IgD-negative memory B cell (primary cell): ENCODE data around the gene RASGRP3. TPM values are rescaled to one million over a fixed set of nuclear protein-coding genes. Genes with fewer than 3 reads are reported as not detected.

Experiments
- H3K27ac Mint-ChIP-seq, 3 donors: one replicate each; pipeline ENCODE4 v1.8.0; 2020 to 2022; ENCODE audit warnings: mild to moderate bottlenecking in 3 of 3, mixed read lengths in 3 of 3, moderate library complexity in 1 of 3
- H3K27me3 Mint-ChIP-seq: one replicate; pipeline ENCODE4 v1.8.0; 2021; ENCODE audit warnings: mixed read lengths
- H3K36me3 Mint-ChIP-seq: one replicate; pipeline ENCODE4 v1.8.0; 2020; ENCODE audit warnings: mild to moderate bottlenecking, mixed read lengths
- H3K4me1 Mint-ChIP-seq, 3 donors: one replicate each; pipeline ENCODE4 v1.8.0; 2020 to 2022; ENCODE audit warnings: mixed read lengths in 3 of 3, mild to moderate bottlenecking in 1 of 3
- H3K4me3 Mint-ChIP-seq, 4 donors: one replicate each; pipeline ENCODE4 v1.8.0; 2020 to 2022; ENCODE audit warnings: mild to moderate bottlenecking in 4 of 4, mixed read lengths in 4 of 4, moderate library complexity in 3 of 4
- H3K9me3 Mint-ChIP-seq, 3 donors: one replicate each; pipeline ENCODE4 v1.8.0; 2020 to 2021; ENCODE audit warnings: mixed read lengths in 3 of 3, mild to moderate bottlenecking in 1 of 3
- polyA plus RNA-seq: library from polyadenylated mRNA; unstranded; fragments of 300-500 nt; fragmentation: Illumina TruSeq; gene quantifications from one replicate; pipeline ENCODE4 v1.2.3, GENCODE V29; 2021

The RASGRP3 gene
- polyA plus RNA-seq, 1 donor from 2014 or later: 82.4 TPM

- no peaks in the 10 kb centered on the region for H3K36me3 Mint-ChIP-seq
- no peaks in the 10 kb centered on the region for H3K9me3 Mint-ChIP-seq
- H3K27ac Mint-ChIP-seq: no peak overlapping the region
- no peak overlapping the region for H3K4me3 Mint-ChIP-seq
- no peaks in the 10 kb centered on the region for H3K4me1 Mint-ChIP-seq
- H3K27me3 Mint-ChIP-seq: no peaks in the 10 kb centered on the region
Measured at GRCh38 chr2:33607251-33607721, 130.8 kb downstream of the RASGRP3 start.

GRCh38 chr2:33607905-33608304 is 131.5 kb downstream of the RASGRP3 start:
- Mint-ChIP-seq H3K9me3 (no peaks in the 10 kb centered on the region), H3K27me3 (no peaks in the 10 kb centered on the region), H3K27ac (no peak overlapping the region), H3K36me3 (no peaks in the 10 kb centered on the region), H3K4me1 (no peaks in the 10 kb centered on the region), H3K4me3 (no peak overlapping the region)

- H3K36me3 Mint-ChIP-seq: peaks cover 4% of the 10 kb centered on the region
- H3K27ac Mint-ChIP-seq: no peak overlapping the region
- H3K4me1 Mint-ChIP-seq: no peaks in the 10 kb centered on the region
- H3K4me3 Mint-ChIP-seq: no peak overlapping the region
- no peaks in the 10 kb centered on the region for H3K27me3 Mint-ChIP-seq
- peaks cover 5 to 12% (median 8%) of the 10 kb centered on the region in 3 donors for H3K9me3 Mint-ChIP-seq
Measured at GRCh38 chr2:33614190-33614589, 137.7 kb downstream of the RASGRP3 start.

Other genes with a start within 250 kb of the RASGRP3 start
- 11.9 TPM for gene FAM98A, start 122.7 kb downstream of the RASGRP3 start, polyA plus RNA-seq